GM23338 (cell line): ENCODE results near the gene GHR. TPM values are rescaled to one million over a fixed set of nuclear protein-coding genes. Genes with fewer than 3 reads are reported as not detected.

ENCODE experiments used
- ATAC-seq: fragments of 200-7000 bp; cut with Tn5 transposase; 3 replicates; pipeline ENCODE4 v1.9.1; 2020
- DNase-seq: peaks from one replicate; pipeline ENCODE4 v3.0.0-alpha.2; 2015; ENCODE audit warnings: low spot score
- H2AFZ ChIP-seq: fragments of 200-600 bp; sonication (generic); 2 replicates; pipeline ENCODE4 v1.8.0; 2016; ENCODE audit warnings: antibody characterized with exemption, mild to moderate bottlenecking, moderate library complexity
- H3F3A ChIP-seq: fragments of 200-600 bp; sonication (generic); replicated peaks from 2 replicates; pipeline ENCODE4 v1.8.0; 2017; ENCODE audit warnings: antibody characterized with exemption, mixed run types, low read depth
- H3K27ac ChIP-seq: fragments of 200-600 bp; sonication (generic); 2 replicates; pipeline ENCODE4 v1.6.1; 2016; ENCODE audit warnings: low read depth
- H3K27me3 ChIP-seq: fragments of 200-600 bp; sonication (generic); 2 replicates; pipeline ENCODE4 v1.8.0; 2016; ENCODE audit warnings: mild to moderate bottlenecking, mixed run types, moderate library complexity; ENCODE audit not compliant: insufficient read depth
- H3K36me3 ChIP-seq: fragments of 200-600 bp; sonication (generic); 2 replicates; pipeline ENCODE4 v1.8.0; 2016; ENCODE audit warnings: mild to moderate bottlenecking; ENCODE audit not compliant: insufficient read depth
- H3K4me1 ChIP-seq: fragments of 200-600 bp; sonication (generic); 2 replicates; pipeline ENCODE4 v1.8.0; 2016; ENCODE audit warnings: mild to moderate bottlenecking, moderate library complexity; ENCODE audit not compliant: insufficient read depth
- H3K4me2 ChIP-seq: fragments of 200-600 bp; sonication (generic); 2 replicates; pipeline ENCODE4 v1.7.1; 2017; ENCODE audit warnings: mixed run types
- H3K4me3 ChIP-seq: fragments of 200-600 bp; sonication (generic); 2 replicates; pipeline ENCODE4 v1.6.1; 2016; ENCODE audit warnings: mixed run types
- H3K79me2 ChIP-seq: fragments of 200-600 bp; sonication (generic); replicated peaks from 2 replicates; pipeline ENCODE4 v1.8.0; 2017; ENCODE audit warnings: mild to moderate bottlenecking; ENCODE audit not compliant: insufficient read depth
- H3K9me2 ChIP-seq: fragments of 200-600 bp; sonication (generic); 2 replicates; pipeline ENCODE4 v1.8.0; 2017; ENCODE audit not compliant: insufficient read depth
- H4K20me1 ChIP-seq: fragments of 200-600 bp; sonication (generic); replicated peaks from 2 replicates; pipeline ENCODE4 v1.8.0; 2017; ENCODE audit warnings: mild to moderate bottlenecking; ENCODE audit not compliant: insufficient read depth
- H3K27ac Mint-ChIP-seq: 2 replicates; pipeline ENCODE4 v1.8.0; 2020; ENCODE audit warnings: inconsistent platforms, mild to moderate bottlenecking, moderate library complexity, mixed read lengths
- H3K27me3 Mint-ChIP-seq: 3 replicates; pipeline ENCODE4 v1.8.0; 2022; ENCODE audit warnings: low read depth, mild to moderate bottlenecking, moderate library complexity, mixed read lengths, inconsistent platforms; ENCODE audit not compliant: insufficient read depth, poor library complexity
- H3K36me3 Mint-ChIP-seq: 3 replicates; pipeline ENCODE4 v1.8.0; 2021; ENCODE audit warnings: low read depth, mild to moderate bottlenecking, inconsistent platforms, moderate library complexity, mixed read lengths
- H3K4me1 Mint-ChIP-seq: 3 replicates; pipeline ENCODE4 v1.8.0; 2020; ENCODE audit warnings: mild to moderate bottlenecking, inconsistent platforms, mixed read lengths
- H3K4me3 Mint-ChIP-seq: 3 replicates; pipeline ENCODE4 v1.8.0; 2021; ENCODE audit warnings: moderate library complexity, mild to moderate bottlenecking, inconsistent platforms, mixed read lengths
- H3K9me3 Mint-ChIP-seq: 3 replicates; pipeline ENCODE4 v1.8.0; 2020; ENCODE audit warnings: moderate library complexity, mild to moderate bottlenecking, inconsistent platforms, mixed read lengths
- CREB1 ChIP-seq: fragments of 250-450 bp; sonication (Bioruptor Pico); IDR thresholded peaks from 2 replicates; pipeline ENCODE4 v1.5.0; 2020; ENCODE audit warnings: low read depth, mild to moderate bottlenecking, moderate library complexity
- EZH2 ChIP-seq: fragments of 200-600 bp; sonication (generic); IDR thresholded peaks from one replicate; pipeline ENCODE4 v1.8.0; 2017; ENCODE audit warnings: antibody characterized with exemption, mild to moderate bottlenecking, low read depth; ENCODE audit not compliant: unreplicated experiment
- EZH2phosphoT487 ChIP-seq: fragments of 200-600 bp; sonication (generic); IDR thresholded peaks from one replicate; pipeline ENCODE4 v1.8.1; 2018; ENCODE audit warnings: antibody characterized with exemption; ENCODE audit not compliant: unreplicated experiment
- JUNB ChIP-seq: IDR thresholded peaks from one replicate; pipeline ENCODE4 v1.6.1; 2016; ENCODE audit warnings: antibody characterized with exemption; ENCODE audit not compliant: unreplicated experiment
- NANOG ChIP-seq: IDR thresholded peaks from 2 replicates; pipeline ENCODE4 v1.6.1; 2016; ENCODE audit warnings: antibody characterized with exemption, borderline replicate concordance
- POLR2AphosphoS5 ChIP-seq: IDR thresholded peaks from 2 replicates; pipeline ENCODE4 v1.6.1; 2016; ENCODE audit warnings: antibody characterized with exemption, low read depth
- STAT1 ChIP-seq: IDR thresholded peaks from one replicate; pipeline ENCODE4 v1.6.1; 2016; ENCODE audit warnings: antibody characterized with exemption; ENCODE audit not compliant: unreplicated experiment
- ZNF114 ChIP-seq: fragments of 250-450 bp; sonication (Bioruptor Pico); IDR thresholded peaks from 2 replicates; pipeline ENCODE4 v1.5.0; 2020; ENCODE audit warnings: mild to moderate bottlenecking, moderate library complexity
- ZNF331 ChIP-seq: fragments of 250-450 bp; sonication (Bioruptor Pico); IDR thresholded peaks from 2 replicates; pipeline ENCODE4 v1.5.0; 2020; ENCODE audit warnings: low read depth, mild to moderate bottlenecking, moderate library complexity
- polyA plus RNA-seq: library from polyadenylated mRNA; unstranded; fragments of >200 nt; fragmentation: Nextera tagmentation; extraction: Ambion mirVana; gene quantifications from 2 replicates; pipeline ENCODE4 v1.2.1, GENCODE V29; 2016
- total RNA-seq: library from RNA; depleted of rRNA; stranded (reverse); fragments of >200 nt; shearing (Covaris generic); gene quantifications from 2 replicates; pipeline ENCODE4 v1.2.3, GENCODE V29; 2014
- TF ChIP-seq, protein P1 (sequence below): IDR thresholded peaks from one replicate; pipeline ENCODE4 v1.6.1; 2018; ENCODE audit warnings: antibody characterized with exemption; ENCODE audit not compliant: unreplicated experiment
- TF ChIP-seq, protein P2 (sequence below): fragments of 250-450 bp; sonication (Bioruptor Pico); IDR thresholded peaks from 2 replicates; pipeline ENCODE4 v1.5.0; 2020; ENCODE audit warnings: mild to moderate bottlenecking, moderate library complexity
- TF ChIP-seq, protein P3 (sequence below), 2 experiments: fragments of 200-600 bp in 1 of 2; sonication (generic) in 1 of 2; conservative IDR thresholded peaks; 2 replicates each; pipeline versions ENCODE4 v1.5.1 to v1.6.1; 2016 to 2017; ENCODE audit warnings: antibody characterized with exemption in 2 of 2, low read depth in 2 of 2, mild to moderate bottlenecking in 2 of 2, moderate library complexity in 1 of 2
- TF ChIP-seq, protein P4 (sequence below): IDR thresholded peaks from 2 replicates; pipeline ENCODE4 v1.6.1; 2016; ENCODE audit warnings: antibody characterized with exemption

The GHR gene
- total and polyA plus RNA-seq, 2 experiments from 2014 or later = 0.21 to 1.9 TPM

DNA sequence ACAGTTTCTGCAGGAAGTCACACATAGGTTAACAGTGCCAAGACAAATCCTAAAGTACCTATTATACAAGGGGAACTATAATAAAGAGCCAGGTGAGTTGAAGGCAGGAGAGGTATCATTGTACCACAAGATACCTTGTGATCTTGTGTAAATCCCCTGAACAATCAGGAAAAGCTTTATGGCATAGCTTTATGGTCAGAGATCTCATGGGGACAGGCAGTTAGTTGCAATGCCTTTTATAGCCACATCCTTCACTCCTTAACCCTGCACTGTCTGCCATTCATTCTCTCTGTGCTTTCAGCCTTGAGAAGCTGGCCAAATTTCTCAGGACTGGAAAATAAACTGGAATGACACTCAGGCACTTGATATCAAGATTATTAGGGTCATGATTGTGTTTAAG, 97.0 kb downstream of the GHR start:
- TF ChIP-seq ZNF331 = no peak
- no peak for TF ChIP-seq EZH2phosphoT487
- TF ChIP-seq, protein P1, sequence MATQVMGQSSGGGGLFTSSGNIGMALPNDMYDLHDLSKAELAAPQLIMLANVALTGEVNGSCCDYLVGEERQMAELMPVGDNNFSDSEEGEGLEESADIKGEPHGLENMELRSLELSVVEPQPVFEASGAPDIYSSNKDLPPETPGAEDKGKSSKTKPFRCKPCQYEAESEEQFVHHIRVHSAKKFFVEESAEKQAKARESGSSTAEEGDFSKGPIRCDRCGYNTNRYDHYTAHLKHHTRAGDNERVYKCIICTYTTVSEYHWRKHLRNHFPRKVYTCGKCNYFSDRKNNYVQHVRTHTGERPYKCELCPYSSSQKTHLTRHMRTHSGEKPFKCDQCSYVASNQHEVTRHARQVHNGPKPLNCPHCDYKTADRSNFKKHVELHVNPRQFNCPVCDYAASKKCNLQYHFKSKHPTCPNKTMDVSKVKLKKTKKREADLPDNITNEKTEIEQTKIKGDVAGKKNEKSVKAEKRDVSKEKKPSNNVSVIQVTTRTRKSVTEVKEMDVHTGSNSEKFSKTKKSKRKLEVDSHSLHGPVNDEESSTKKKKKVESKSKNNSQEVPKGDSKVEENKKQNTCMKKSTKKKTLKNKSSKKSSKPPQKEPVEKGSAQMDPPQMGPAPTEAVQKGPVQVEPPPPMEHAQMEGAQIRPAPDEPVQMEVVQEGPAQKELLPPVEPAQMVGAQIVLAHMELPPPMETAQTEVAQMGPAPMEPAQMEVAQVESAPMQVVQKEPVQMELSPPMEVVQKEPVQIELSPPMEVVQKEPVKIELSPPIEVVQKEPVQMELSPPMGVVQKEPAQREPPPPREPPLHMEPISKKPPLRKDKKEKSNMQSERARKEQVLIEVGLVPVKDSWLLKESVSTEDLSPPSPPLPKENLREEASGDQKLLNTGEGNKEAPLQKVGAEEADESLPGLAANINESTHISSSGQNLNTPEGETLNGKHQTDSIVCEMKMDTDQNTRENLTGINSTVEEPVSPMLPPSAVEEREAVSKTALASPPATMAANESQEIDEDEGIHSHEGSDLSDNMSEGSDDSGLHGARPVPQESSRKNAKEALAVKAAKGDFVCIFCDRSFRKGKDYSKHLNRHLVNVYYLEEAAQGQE = no peak
- TF ChIP-seq CREB1 = no peak
- TF ChIP-seq, protein P2, sequence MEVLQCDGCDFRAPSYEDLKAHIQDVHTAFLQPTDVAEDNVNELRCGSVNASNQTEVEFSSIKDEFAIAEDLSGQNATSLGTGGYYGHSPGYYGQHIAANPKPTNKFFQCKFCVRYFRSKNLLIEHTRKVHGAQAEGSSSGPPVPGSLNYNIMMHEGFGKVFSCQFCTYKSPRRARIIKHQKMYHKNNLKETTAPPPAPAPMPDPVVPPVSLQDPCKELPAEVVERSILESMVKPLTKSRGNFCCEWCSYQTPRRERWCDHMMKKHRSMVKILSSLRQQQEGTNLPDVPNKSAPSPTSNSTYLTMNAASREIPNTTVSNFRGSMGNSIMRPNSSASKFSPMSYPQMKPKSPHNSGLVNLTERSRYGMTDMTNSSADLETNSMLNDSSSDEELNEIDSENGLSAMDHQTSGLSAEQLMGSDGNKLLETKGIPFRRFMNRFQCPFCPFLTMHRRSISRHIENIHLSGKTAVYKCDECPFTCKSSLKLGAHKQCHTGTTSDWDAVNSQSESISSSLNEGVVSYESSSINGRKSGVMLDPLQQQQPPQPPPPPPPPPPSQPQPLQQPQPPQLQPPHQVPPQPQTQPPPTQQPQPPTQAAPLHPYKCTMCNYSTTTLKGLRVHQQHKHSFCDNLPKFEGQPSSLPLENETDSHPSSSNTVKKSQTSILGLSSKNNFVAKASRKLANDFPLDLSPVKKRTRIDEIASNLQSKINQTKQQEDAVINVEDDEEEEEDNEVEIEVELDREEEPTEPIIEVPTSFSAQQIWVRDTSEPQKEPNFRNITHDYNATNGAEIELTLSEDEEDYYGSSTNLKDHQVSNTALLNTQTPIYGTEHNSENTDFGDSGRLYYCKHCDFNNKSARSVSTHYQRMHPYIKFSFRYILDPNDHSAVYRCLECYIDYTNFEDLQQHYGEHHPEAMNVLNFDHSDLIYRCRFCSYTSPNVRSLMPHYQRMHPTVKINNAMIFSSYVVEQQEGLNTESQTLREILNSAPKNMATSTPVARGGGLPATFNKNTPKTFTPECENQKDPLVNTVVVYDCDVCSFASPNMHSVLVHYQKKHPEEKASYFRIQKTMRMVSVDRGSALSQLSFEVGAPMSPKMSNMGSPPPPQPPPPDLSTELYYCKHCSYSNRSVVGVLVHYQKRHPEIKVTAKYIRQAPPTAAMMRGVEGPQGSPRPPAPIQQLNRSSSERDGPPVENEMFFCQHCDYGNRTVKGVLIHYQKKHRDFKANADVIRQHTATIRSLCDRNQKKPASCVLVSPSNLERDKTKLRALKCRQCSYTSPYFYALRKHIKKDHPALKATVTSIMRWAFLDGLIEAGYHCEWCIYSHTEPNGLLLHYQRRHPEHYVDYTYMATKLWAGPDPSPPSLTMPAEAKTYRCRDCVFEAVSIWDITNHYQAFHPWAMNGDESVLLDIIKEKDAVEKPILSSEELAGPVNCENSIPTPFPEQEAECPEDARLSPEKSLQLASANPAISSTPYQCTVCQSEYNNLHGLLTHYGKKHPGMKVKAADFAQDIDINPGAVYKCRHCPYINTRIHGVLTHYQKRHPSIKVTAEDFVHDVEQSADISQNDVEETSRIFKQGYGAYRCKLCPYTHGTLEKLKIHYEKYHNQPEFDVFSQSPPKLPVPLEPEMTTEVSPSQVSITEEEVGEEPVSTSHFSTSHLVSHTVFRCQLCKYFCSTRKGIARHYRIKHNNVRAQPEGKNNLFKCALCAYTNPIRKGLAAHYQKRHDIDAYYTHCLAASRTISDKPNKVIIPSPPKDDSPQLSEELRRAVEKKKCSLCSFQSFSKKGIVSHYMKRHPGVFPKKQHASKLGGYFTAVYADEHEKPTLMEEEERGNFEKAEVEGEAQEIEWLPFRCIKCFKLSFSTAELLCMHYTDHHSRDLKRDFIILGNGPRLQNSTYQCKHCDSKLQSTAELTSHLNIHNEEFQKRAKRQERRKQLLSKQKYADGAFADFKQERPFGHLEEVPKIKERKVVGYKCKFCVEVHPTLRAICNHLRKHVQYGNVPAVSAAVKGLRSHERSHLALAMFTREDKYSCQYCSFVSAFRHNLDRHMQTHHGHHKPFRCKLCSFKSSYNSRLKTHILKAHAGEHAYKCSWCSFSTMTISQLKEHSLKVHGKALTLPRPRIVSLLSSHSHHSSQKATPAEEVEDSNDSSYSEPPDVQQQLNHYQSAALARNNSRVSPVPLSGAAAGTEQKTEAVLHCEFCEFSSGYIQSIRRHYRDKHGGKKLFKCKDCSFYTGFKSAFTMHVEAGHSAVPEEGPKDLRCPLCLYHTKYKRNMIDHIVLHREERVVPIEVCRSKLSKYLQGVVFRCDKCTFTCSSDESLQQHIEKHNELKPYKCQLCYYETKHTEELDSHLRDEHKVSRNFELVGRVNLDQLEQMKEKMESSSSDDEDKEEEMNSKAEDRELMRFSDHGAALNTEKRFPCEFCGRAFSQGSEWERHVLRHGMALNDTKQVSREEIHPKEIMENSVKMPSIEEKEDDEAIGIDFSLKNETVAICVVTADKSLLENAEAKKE (CRISPR knock-in tag) = no peak
- TF ChIP-seq, protein P3, sequence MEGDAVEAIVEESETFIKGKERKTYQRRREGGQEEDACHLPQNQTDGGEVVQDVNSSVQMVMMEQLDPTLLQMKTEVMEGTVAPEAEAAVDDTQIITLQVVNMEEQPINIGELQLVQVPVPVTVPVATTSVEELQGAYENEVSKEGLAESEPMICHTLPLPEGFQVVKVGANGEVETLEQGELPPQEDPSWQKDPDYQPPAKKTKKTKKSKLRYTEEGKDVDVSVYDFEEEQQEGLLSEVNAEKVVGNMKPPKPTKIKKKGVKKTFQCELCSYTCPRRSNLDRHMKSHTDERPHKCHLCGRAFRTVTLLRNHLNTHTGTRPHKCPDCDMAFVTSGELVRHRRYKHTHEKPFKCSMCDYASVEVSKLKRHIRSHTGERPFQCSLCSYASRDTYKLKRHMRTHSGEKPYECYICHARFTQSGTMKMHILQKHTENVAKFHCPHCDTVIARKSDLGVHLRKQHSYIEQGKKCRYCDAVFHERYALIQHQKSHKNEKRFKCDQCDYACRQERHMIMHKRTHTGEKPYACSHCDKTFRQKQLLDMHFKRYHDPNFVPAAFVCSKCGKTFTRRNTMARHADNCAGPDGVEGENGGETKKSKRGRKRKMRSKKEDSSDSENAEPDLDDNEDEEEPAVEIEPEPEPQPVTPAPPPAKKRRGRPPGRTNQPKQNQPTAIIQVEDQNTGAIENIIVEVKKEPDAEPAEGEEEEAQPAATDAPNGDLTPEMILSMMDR (conservative IDR thresholded peaks at IDR 0.05; ENCODE audit: low read depth in 2 of 2) = no peak
- no peak for TF ChIP-seq ZNF114 (CRISPR knock-in tag)
- no peak for TF ChIP-seq POLR2AphosphoS5
- TF ChIP-seq, protein P4, sequence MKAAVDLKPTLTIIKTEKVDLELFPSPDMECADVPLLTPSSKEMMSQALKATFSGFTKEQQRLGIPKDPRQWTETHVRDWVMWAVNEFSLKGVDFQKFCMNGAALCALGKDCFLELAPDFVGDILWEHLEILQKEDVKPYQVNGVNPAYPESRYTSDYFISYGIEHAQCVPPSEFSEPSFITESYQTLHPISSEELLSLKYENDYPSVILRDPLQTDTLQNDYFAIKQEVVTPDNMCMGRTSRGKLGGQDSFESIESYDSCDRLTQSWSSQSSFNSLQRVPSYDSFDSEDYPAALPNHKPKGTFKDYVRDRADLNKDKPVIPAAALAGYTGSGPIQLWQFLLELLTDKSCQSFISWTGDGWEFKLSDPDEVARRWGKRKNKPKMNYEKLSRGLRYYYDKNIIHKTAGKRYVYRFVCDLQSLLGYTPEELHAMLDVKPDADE = no peak
- TF ChIP-seq JUNB = no peak
- TF ChIP-seq NANOG = no peak
- no peak for TF ChIP-seq STAT1
- no peak for TF ChIP-seq EZH2
- H3K27me3 Mint-ChIP-seq = no peaks in the 10 kb centered on the region
- Histone ChIP-seq H2AFZ (no peak overlapping the region), H3K36me3 (no peaks in the 10 kb centered on the region; the same call in 1 of the 2 replicates), H3F3A (no peaks in the 10 kb centered on the region), H3K79me2 (no peaks in the 10 kb centered on the region), H3K27ac (no peak overlapping the region), H3K4me1 (peaks cover 12% of the 10 kb centered on the region), H3K4me2 (no peak overlapping the region), H4K20me1 (no peaks in the 10 kb centered on the region), H3K9me2 (no peaks in the 10 kb centered on the region), H3K27me3 (no peaks in the 10 kb centered on the region), H3K4me3 (no peak overlapping the region)
- ATAC-seq (peak; percentile 32; the same call in 2 of the 3 replicates), DNase-seq (no peak)
- peaks cover 11% of the 10 kb centered on the region; the same call in 2 of the 3 replicates for H3K36me3 Mint-ChIP-seq
- no peak overlapping the region for H3K27ac Mint-ChIP-seq
- peaks cover 4% of the 10 kb centered on the region; the same call in 2 of the 3 replicates for H3K4me1 Mint-ChIP-seq
- H3K9me3 Mint-ChIP-seq = peaks cover 27% of the 10 kb centered on the region
- H3K4me3 Mint-ChIP-seq = no peak overlapping the region
